ENCODE data around the gene TMEM145.

GRCh38 chr19:42268142-42268703, 44.9 kb upstream of the TMEM145 start:
- TF ChIP-seq POLR2AphosphoS5 (IDR thresholded peaks at IDR 0.05; ENCODE audit: low read depth, low read length): peak; percentile 11; the same call in 1 of the 2 replicates
- no peak for TF ChIP-seq TAF1 (IDR thresholded peaks at IDR 0.05; ENCODE audit: borderline replicate concordance, low read depth, low read length)
- TF ChIP-seq POLR2A (IDR thresholded peaks at IDR 0.05; ENCODE audit: low read depth, low read length): peak; percentile 39; the same call in 1 of the 2 replicates

Measured in GM12892 (cell line).